Psoas muscle (tissue), 8 donors: ENCODE data around the gene TALDO1. TPM values are rescaled to one million over a fixed set of nuclear protein-coding genes. Genes with fewer than 3 reads are reported as not detected.

Experiments used
- ATAC-seq, 4 donors: fragments of 200-7000 bp; cut with Tn5 transposase; one replicate each; pipeline ENCODE4 v1.9.1; 2020; ENCODE audit warnings: moderate library complexity in 3 of 4, mild to moderate bottlenecking in 2 of 4
- DNase-seq, 2 donors: peaks; one replicate each; pipeline ENCODE4 v3.0.0-alpha.2; 2020
- H3K27ac ChIP-seq: fragments of 200-600 bp; one replicate; pipeline ENCODE4 v1.8.0; 2022
- H3K27me3 ChIP-seq, 3 donors: fragments of 200-600 bp in 1 of 3; one replicate each; pipeline versions ENCODE4 v1.6.1 to v1.8.0; 2013 to 2022; ENCODE audit warnings: low read length in 2 of 3, mild to moderate bottlenecking in 2 of 3, moderate library complexity in 1 of 3; ENCODE audit not compliant: insufficient read depth in 3 of 3
- H3K36me3 ChIP-seq, 2 donors: fragments of 200-600 bp in 1 of 2; one replicate each; pipeline versions ENCODE4 v1.6.1 to v1.8.0; 2013 to 2022; ENCODE audit warnings: low read depth in 1 of 2, mild to moderate bottlenecking in 1 of 2, moderate library complexity in 1 of 2; ENCODE audit not compliant: insufficient read depth in 1 of 2
- H3K4me1 ChIP-seq: fragments of 200-600 bp; one replicate; pipeline ENCODE4 v1.8.0; 2022
- H3K4me3 ChIP-seq: fragments of 200-600 bp; one replicate; pipeline ENCODE4 v1.8.0; 2022; ENCODE audit warnings: mild to moderate bottlenecking
- H3K9me3 ChIP-seq: fragments of 200-600 bp; one replicate; pipeline ENCODE4 v1.8.0; 2022
- CTCF ChIP-seq: fragments of 200-600 bp; IDR thresholded peaks from one replicate; pipeline ENCODE4 v1.8.0; 2022; ENCODE audit warnings: antibody characterized with exemption
- WGBS, 3 donors: extraction: QIAGEN DNeasy Blood & Tissue Kit; methylation state at CpG; one replicate each; pipeline versions ENCODE4 v1.1.6 to v1.1.7; 2013; 5-methylcytosine and 5-hydroxymethylcytosine counted together
- intact Hi-C, 2 donors: fragments of 100-400 bp; cut with DNase I; formaldehyde crosslinking; loops; one replicate each; pipeline versions ENCODE4 v1.11.0 to v1.14.2; 2022
- polyA plus RNA-seq, 3 donors: library from polyadenylated mRNA; stranded (reverse); fragments of 200-250 nt; gene quantifications; one replicate each; pipeline ENCODE4 v1.2.3, GENCODE V29; 2013
- total RNA-seq, 4 donors: library from RNA; stranded (reverse); fragmentation: NEBNext Ultra II Directional in 2 of 4; extraction: Animal tissue kit (Norgen Biotek cat#: 25700) in 2 of 4; gene quantifications; one replicate each; pipeline versions ENCODE4 v1.2.1 to v1.2.4, GENCODE V29; 2021 to 2023
- donor health status: healthy with polysubstance abuse.
- donor health status: DM: no; HTN: no; CAD: no; lungs with moderate emphysema.
- donor health status: Bipolar disorder and iron deficiency.
- donor health status: healthy.
- donor health status: DM: yes; HTN: yes; CAD: no.
- donor health status: DM: no; HTN: no; CAD: no.
- donor health status: DM: no; HTN: no; CAD: no.
- donor health status: DM: yes; HTN: yes; CAD: no.

Gene TALDO1
- total and polyA plus RNA-seq, 7 donors: 58.7 to 140 (median 77.7) TPM

- Histone ChIP-seq H3K27ac (no peak overlapping the region), H3K9me3 (no peaks in the 10 kb centered on the region), H3K4me1 (peaks cover 22% of the 10 kb centered on the region), H3K27me3 (peaks cover 0 to 31% (median 18%) of the 10 kb centered on the region in 3 donors), H3K36me3 (peaks cover 0 to 27% of the 10 kb centered on the region in 2 donors), H3K4me3 (no peak overlapping the region)
- ATAC-seq (no peak), DNase-seq (no peak)
- intact Hi-C loops: no loop called here
- WGBS, 3 donors: 72 to 81% (median 73%) methylated on average over 9 of the region's 9 CpGs
- no peak for TF ChIP-seq CTCF
These were observed 43.8 kb upstream of the TALDO1 start for GRCh38 chr11:703506-703905.

GRCh38 chr11:704228-704674 is 43.0 kb upstream of the TALDO1 start:
- TF ChIP-seq CTCF: no peak
- no peaks in the 10 kb centered on the region for H3K9me3 ChIP-seq
- peaks cover 0 to 21% of the 10 kb centered on the region in 2 donors for H3K36me3 ChIP-seq
- no peak overlapping the region for H3K4me3 ChIP-seq
- H3K4me1 ChIP-seq: peaks cover 15% of the 10 kb centered on the region
- WGBS, 3 donors: 70 to 81% (median 75%) methylated on average over 16 to 18 of the region's 18 CpGs
- no peak overlapping the region for H3K27ac ChIP-seq
- no peak for ATAC-seq
- peaks cover 0 to 35% (median 19%) of the 10 kb centered on the region in 3 donors for H3K27me3 ChIP-seq
- intact Hi-C loops: no loop called here
- no peak for DNase-seq

- no peak for DNase-seq
- 63 to 67% (median 66%) methylated on average over 26 to 27 of the region's 27 CpGs for WGBS, 3 donors
- peaks cover 0 to 19% of the 10 kb centered on the region in 2 donors for H3K36me3 ChIP-seq
- peaks cover 10% of the 10 kb centered on the region for H3K4me1 ChIP-seq
- peak in 3 of 4 donors; percentile 9 to 16 (median 14) for ATAC-seq
- no peak overlapping the region for H3K27ac ChIP-seq
- H3K27me3 ChIP-seq: peaks cover 0 to 43% (median 19%) of the 10 kb centered on the region in 3 donors
- TF ChIP-seq CTCF: no peak
- intact Hi-C loops: no loop called here
- peak overlapping the region; percentile 43 for H3K4me3 ChIP-seq
- H3K9me3 ChIP-seq: no peaks in the 10 kb centered on the region
These were observed 42.3 kb upstream of the TALDO1 start for GRCh38 chr11:704781-705645.

GRCh38 chr11:705646-706438 is 41.4 kb upstream of the TALDO1 start, which contains the start of gene EPS8L2:
EPS8L2 (plus strand) TSS chr11:706231; CDS start chr11:709408, 3,177 bp downstream.
- Histone ChIP-seq H3K4me1 (peaks cover 10% of the 10 kb centered on the region), H3K27ac (no peak within 1 kb of the TSS), H3K4me3 (peak within 1 kb of the TSS; percentile 43), H3K36me3 (peaks cover 0 to 15% of the 10 kb centered on the region in 2 donors), H3K9me3 (no peaks in the 10 kb centered on the region), H3K27me3 (peaks cover 0 to 47% (median 20%) of the 10 kb centered on the region in 3 donors)
- DNase-seq (peak in 1 of 2 donors; percentile 34), ATAC-seq (peak in 1 of 4 donors; percentile 3)
- 12 to 28% (median 19%) methylated on average over 30 to 90 of the region's 90 CpGs for WGBS, 3 donors
- intact Hi-C loops: no loop called here
- no peak for TF ChIP-seq CTCF
